ENCODE data around the gene NYAP2. TPM values are rescaled to one million over a fixed set of nuclear protein-coding genes. Genes with fewer than 3 reads are reported as not detected.

Gene NYAP2
- total RNA-seq, 2 experiments from 2014 or later, result 0.09 TPM; not detected in 1

- POLR2A ChIA-PET, result interaction anchor here (0.6 kb wide), 1 partner anchor 509 kb away, joined by 5 read pairs; no protein-coding TSS in a partner anchor
- intact Hi-C loops (cut with micrococcal nuclease; ENCODE audit: unreplicated experiment), result loop anchor here (5.0 to 10.0 kb wide), 3 partner anchors 863 to 1567 kb away; no protein-coding TSS in a partner anchor
Observed at GRCh38 chr2:225667445-225667844, 267.9 kb downstream of the NYAP2 start.

DNA sequence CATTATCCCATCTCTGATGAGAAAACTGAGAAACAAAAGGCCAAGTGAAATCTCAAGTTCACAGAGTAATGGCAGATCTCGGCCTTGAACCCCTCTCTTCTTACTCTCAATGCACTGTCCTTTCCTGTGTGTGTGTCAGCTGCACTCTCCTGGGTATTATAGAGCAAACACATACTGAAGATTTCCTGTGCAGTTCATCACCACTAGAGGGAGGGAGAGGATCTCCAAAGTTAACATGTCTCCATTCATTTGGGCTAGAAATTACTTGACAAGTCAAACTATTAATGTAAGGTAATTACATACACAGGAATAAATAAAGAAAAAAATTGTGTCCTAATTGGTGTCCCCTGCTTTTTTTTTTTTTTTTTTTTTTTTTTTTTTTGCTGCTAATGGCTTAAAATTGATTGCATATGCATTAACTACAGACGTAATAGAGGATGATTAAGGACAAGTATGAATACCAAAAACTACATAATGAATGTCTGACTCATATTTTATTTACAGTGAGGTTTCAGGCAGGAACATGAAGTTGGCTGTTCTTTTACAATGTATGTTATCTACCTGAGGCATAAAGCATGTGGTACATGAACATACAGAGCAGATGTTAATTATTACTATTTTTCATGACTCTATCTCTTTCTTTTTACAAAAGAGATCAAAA, 269.2 kb downstream of the NYAP2 start:
- Histone ChIP-seq H3K4me3 (ENCODE audit: low read depth, low read length, poor library complexity, severe bottlenecking) (no peak overlapping the region), H3K9me3 (ENCODE audit: low read length) (no peaks in the 10 kb centered on the region), H3K27ac (ENCODE audit: low read depth, low read length, poor library complexity, severe bottlenecking) (no peak overlapping the region), H2AFZ (ENCODE audit: low read length) (no peak overlapping the region), H3K79me2 (ENCODE audit: insufficient read depth, low read depth, low read length) (no peaks in the 10 kb centered on the region), H4K20me1 (ENCODE audit: insufficient read depth, low read length) (no peaks in the 10 kb centered on the region), H3K4me1 (ENCODE audit: insufficient read depth, low read length, poor library complexity, severe bottlenecking) (no peaks in the 10 kb centered on the region), H3K4me2 (ENCODE audit: low read length) (no peak overlapping the region), H3K36me3 (ENCODE audit: insufficient read depth, low read length) (no peaks in the 10 kb centered on the region), H3K9me2 (ENCODE audit: insufficient read depth, low read length) (no peaks in the 10 kb centered on the region)
- no peak for TF ChIP-seq EZH2phosphoT487 (IDR thresholded peaks at IDR 0.05; ENCODE audit: borderline replicate concordance, low read depth, low read length)
- TF ChIP-seq, protein P1, sequence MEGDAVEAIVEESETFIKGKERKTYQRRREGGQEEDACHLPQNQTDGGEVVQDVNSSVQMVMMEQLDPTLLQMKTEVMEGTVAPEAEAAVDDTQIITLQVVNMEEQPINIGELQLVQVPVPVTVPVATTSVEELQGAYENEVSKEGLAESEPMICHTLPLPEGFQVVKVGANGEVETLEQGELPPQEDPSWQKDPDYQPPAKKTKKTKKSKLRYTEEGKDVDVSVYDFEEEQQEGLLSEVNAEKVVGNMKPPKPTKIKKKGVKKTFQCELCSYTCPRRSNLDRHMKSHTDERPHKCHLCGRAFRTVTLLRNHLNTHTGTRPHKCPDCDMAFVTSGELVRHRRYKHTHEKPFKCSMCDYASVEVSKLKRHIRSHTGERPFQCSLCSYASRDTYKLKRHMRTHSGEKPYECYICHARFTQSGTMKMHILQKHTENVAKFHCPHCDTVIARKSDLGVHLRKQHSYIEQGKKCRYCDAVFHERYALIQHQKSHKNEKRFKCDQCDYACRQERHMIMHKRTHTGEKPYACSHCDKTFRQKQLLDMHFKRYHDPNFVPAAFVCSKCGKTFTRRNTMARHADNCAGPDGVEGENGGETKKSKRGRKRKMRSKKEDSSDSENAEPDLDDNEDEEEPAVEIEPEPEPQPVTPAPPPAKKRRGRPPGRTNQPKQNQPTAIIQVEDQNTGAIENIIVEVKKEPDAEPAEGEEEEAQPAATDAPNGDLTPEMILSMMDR (conservative IDR thresholded peaks at IDR 0.05; ENCODE audit: low read length), result peak; percentile 86
- ChIA-PET POLR2A (interaction anchor here (1.0 kb wide), 1 partner anchor 16 kb away, joined by 4 read pairs; no protein-coding TSS in a partner anchor), CTCF (ENCODE audit: unreplicated experiment) (no interaction called here)
- DNase-seq (ENCODE audit: low spot score), result peak; percentile 70
- intact Hi-C loops (cut with micrococcal nuclease; ENCODE audit: unreplicated experiment), result loop anchor here (2.0 to 10.0 kb wide), 5 partner anchors 864 to 1566 kb away; partner anchors contain the start of gene IRS1
- no TSS peak for BruUV-seq (replicated peaks)

More at GRCh38 chr2:225667445-225667844, 267.9 kb downstream of the NYAP2 start:
- H3K9me2 ChIP-seq (ENCODE audit: insufficient read depth, low read length), result no peaks in the 10 kb centered on the region
- H3K4me1 ChIP-seq (ENCODE audit: insufficient read depth, low read length, poor library complexity, severe bottlenecking), result no peaks in the 10 kb centered on the region
- no peaks in the 10 kb centered on the region for H3K79me2 ChIP-seq (ENCODE audit: insufficient read depth, low read depth, low read length)
- H3K4me2 ChIP-seq (ENCODE audit: low read length), result no peak overlapping the region
- no TSS peak for BruUV-seq (replicated peaks)
- CTCF ChIA-PET (ENCODE audit: unreplicated experiment), result no interaction called here
- H4K20me1 ChIP-seq (ENCODE audit: insufficient read depth, low read length), result no peaks in the 10 kb centered on the region
- H2AFZ ChIP-seq (ENCODE audit: low read length), result no peak overlapping the region
- no peaks in the 10 kb centered on the region for H3K36me3 ChIP-seq (ENCODE audit: insufficient read depth, low read length)
- no peak for DNase-seq (ENCODE audit: low spot score)
- no peak overlapping the region for H3K27ac ChIP-seq (ENCODE audit: low read depth, low read length, poor library complexity, severe bottlenecking)
- H3K9me3 ChIP-seq (ENCODE audit: low read length), result no peaks in the 10 kb centered on the region
- H3K4me3 ChIP-seq (ENCODE audit: low read depth, low read length, poor library complexity, severe bottlenecking), result no peak overlapping the region
- TF ChIP-seq EZH2phosphoT487 (IDR thresholded peaks at IDR 0.05; ENCODE audit: borderline replicate concordance, low read depth, low read length), result no peak
- TF ChIP-seq, protein P1 (conservative IDR thresholded peaks at IDR 0.05; ENCODE audit: low read length), result no peak

Measured in OCI-LY7 (cell line).